Measurements from ENCODE around the gene TXK.
A peak's percentile ranks its signal among the peaks of the same experiment; 100 is the strongest.

The TXK gene

GRCh38 chr4:48024522-48024921 is 109.5 kb downstream of the TXK start:
- DNase-seq (ENCODE audit: low spot score) (no peak), FAIRE-seq (no peak)

- FAIRE-seq (no peak), DNase-seq (ENCODE audit: low spot score) (no peak)
These were observed 111.8 kb downstream of the TXK start for GRCh38 chr4:48022192-48022799.

GRCh38 chr4:48021100-48021499 is 113.0 kb downstream of the TXK start:
- no peak for FAIRE-seq
- no peak for DNase-seq (ENCODE audit: low spot score)

DNA sequence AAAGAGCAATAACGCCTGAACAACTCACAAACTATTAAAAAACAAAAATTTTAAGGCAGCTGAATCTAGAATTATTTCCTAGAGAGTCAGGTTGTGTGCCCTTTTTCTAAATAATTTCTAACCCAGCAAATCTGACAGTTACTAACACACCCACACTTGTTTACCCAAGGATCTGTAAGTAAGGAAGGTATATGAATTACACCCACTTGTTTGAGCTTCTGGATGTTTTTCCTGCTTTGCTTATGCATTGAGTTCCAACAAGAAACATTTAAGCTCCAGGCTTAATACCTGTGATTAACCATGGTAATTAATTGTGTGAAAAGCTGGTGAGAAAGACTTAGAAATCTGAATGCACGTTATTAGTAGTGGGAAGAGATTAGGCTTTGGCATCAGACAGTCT is 115.9 kb downstream of the TXK start:
- DNase-seq (ENCODE audit: low spot score) (no peak), FAIRE-seq (no peak)

- peak; percentile 91 for FAIRE-seq
- DNase-seq (ENCODE audit: low spot score): peak; percentile 94
These were observed 116.9 kb downstream of the TXK start for GRCh38 chr4:48017108-48017571.

All from urothelium cell line (cell line).